GM12872 (cell line): ENCODE data around the gene LNX1.

ENCODE experiments used
- CTCF ChIP-seq: IDR thresholded peaks from 3 replicates; pipeline ENCODE4 v1.5.1; 2011; ENCODE audit warnings: low read depth, mild to moderate bottlenecking, low read length, moderate library complexity; ENCODE audit not compliant: insufficient read depth

The LNX1 gene

GRCh38 chr4:53574528-53574927 is 16.8 kb downstream of the LNX1 start:
- no peak for TF ChIP-seq CTCF

GRCh38 chr4:53573696-53574095 is 17.6 kb downstream of the LNX1 start:
- no peak for TF ChIP-seq CTCF

- no peak for TF ChIP-seq CTCF
Measured at GRCh38 chr4:53572600-53572994, 18.7 kb downstream of the LNX1 start.

- TF ChIP-seq CTCF: no peak
Measured at GRCh38 chr4:53571936-53572599, 19.2 kb downstream of the LNX1 start.

- no peak for TF ChIP-seq CTCF
Measured at GRCh38 chr4:53563824-53564223, 27.5 kb downstream of the LNX1 start.

GRCh38 chr4:53562409-53562808 is 28.9 kb downstream of the LNX1 start:
- TF ChIP-seq CTCF: no peak

- no peak for TF ChIP-seq CTCF
Measured at GRCh38 chr4:53559021-53559620, 32.2 kb downstream of the LNX1 start.
